Esophagus squamous epithelium (tissue), 5 donors: ENCODE data around the gene CCDC7. TPM values are rescaled to one million over a fixed set of nuclear protein-coding genes. Genes with fewer than 3 reads are reported as not detected.

Experiments
- DNase-seq: peaks from one replicate; lab custom pipeline; 2025; lab: John Stamatoyannopoulos, UW
- H3K27ac ChIP-seq, 4 donors: fragments of 200-600 bp; sonication (generic); one replicate each; pipeline ENCODE4 v1.5.1; 2016 to 2019; ENCODE audit warnings: mild to moderate bottlenecking in 1 of 4
- H3K27me3 ChIP-seq, 4 donors: fragments of 200-600 bp; sonication (generic); 1 replicate in 3 of 4; 2 replicates in 1 of 4; pipeline versions ENCODE4 v1.5.1 to v1.6.0; 2017 to 2021; ENCODE audit warnings: antibody characterized with exemption in 1 of 4
- H3K36me3 ChIP-seq, 3 donors: fragments of 200-600 bp; sonication (generic); one replicate each; pipeline ENCODE4 v1.5.1; 2016 to 2019
- H3K4me1 ChIP-seq, 3 donors: fragments of 200-600 bp; sonication (generic); one replicate each; pipeline ENCODE4 v1.5.1; 2017 to 2019
- H3K4me3 ChIP-seq, 4 donors: fragments of 200-600 bp; sonication (generic); 1 replicate in 3 of 4; 2 replicates in 1 of 4; pipeline ENCODE4 v1.5.1; 2016 to 2019; ENCODE audit warnings: mild to moderate bottlenecking in 2 of 4, moderate library complexity in 1 of 4
- H3K9me3 ChIP-seq, 3 donors: fragments of 200-600 bp; sonication (generic); one replicate each; pipeline ENCODE4 v1.5.1; 2016 to 2019
- CTCF ChIP-seq, 6 experiments: fragments of 450-650 bp in 4 of 6; fragments of 200-600 bp in 2 of 6; sonication (generic) in 2 of 6; IDR thresholded peaks; one replicate each; pipeline ENCODE4 v1.5.1; 2016 to 2019; ENCODE audit warnings: antibody characterized with exemption in 6 of 6, mild to moderate bottlenecking in 4 of 6, moderate library complexity in 4 of 6
- POLR2A ChIP-seq, 4 donors: fragments of 450-650 bp; IDR thresholded peaks; one replicate each; pipeline ENCODE4 v1.6.1; 2017; ENCODE audit warnings: antibody characterized with exemption in 4 of 4, mild to moderate bottlenecking in 4 of 4, moderate library complexity in 3 of 4
- WGBS, 2 donors: methylation state at CpG; one replicate each; pipeline ENCODE4 v1.1.5; 2018; 5-methylcytosine and 5-hydroxymethylcytosine counted together
- intact Hi-C: fragments of 100-400 bp; cut with DNase I; formaldehyde crosslinking; loops from one replicate; pipeline ENCODE4 v1.15.0; 2022
- total RNA-seq, 4 donors: library from RNA; depleted of rRNA; stranded (reverse); fragments of >200 nt; gene quantifications; one replicate each; pipeline ENCODE4 v1.1.0, GENCODE V29; 2016
- donor health status: DM: yes; HTN: yes; CAD: no.

The CCDC7 gene
- total RNA-seq, 4 donors from 2014 or later = 1.9 to 31.3 (median 9.1) TPM

GRCh38 chr10:32426186-32426585 lies 19.8 kb upstream of the CCDC7 start:
- no peaks in the 10 kb centered on the region for H3K4me1 ChIP-seq
- no peak overlapping the region for H3K27ac ChIP-seq
- no peaks in the 10 kb centered on the region for H3K36me3 ChIP-seq
- DNase-seq = no peak
- intact Hi-C loops = no loop called here
- 94% methylated on average over 2 of the region's 2 CpGs for WGBS, 2 donors
- peaks cover 0 to 4% (median 0%) of the 10 kb centered on the region in 3 donors for H3K9me3 ChIP-seq
- no peak overlapping the region for H3K4me3 ChIP-seq
- no peak for TF ChIP-seq POLR2A (IDR thresholded peaks at IDR 0.05)
- no peak for TF ChIP-seq CTCF (IDR thresholded peaks at IDR 0.05)
- H3K27me3 ChIP-seq = no peaks in the 10 kb centered on the region

GRCh38 chr10:32433542-32433941 lies 12.4 kb upstream of the CCDC7 start:
- no peak overlapping the region for H3K27ac ChIP-seq
- H3K27me3 ChIP-seq = no peaks in the 10 kb centered on the region
- H3K4me3 ChIP-seq = no peak overlapping the region
- peaks cover 0 to 5% (median 0%) of the 10 kb centered on the region in 3 donors for H3K9me3 ChIP-seq
- DNase-seq = no peak
- no peaks in the 10 kb centered on the region for H3K4me1 ChIP-seq
- H3K36me3 ChIP-seq = no peaks in the 10 kb centered on the region
- TF ChIP-seq POLR2A (IDR thresholded peaks at IDR 0.05) (no peak), CTCF (IDR thresholded peaks at IDR 0.05) (no peak)
- WGBS, 2 donors = 32 to 78% methylated on average over 1 of the region's 1 CpG
- intact Hi-C loops = no loop called here

GRCh38 chr10:32436215-32436614 lies 9.7 kb upstream of the CCDC7 start:
- intact Hi-C loops = no loop called here
- peaks cover 0 to 5% (median 0%) of the 10 kb centered on the region in 3 donors for H3K9me3 ChIP-seq
- H3K36me3 ChIP-seq = no peaks in the 10 kb centered on the region
- TF ChIP-seq POLR2A (IDR thresholded peaks at IDR 0.05) (no peak), CTCF (IDR thresholded peaks at IDR 0.05) (no peak)
- DNase-seq = no peak
- no peaks in the 10 kb centered on the region for H3K4me1 ChIP-seq
- no peaks in the 10 kb centered on the region for H3K27me3 ChIP-seq
- no peak overlapping the region for H3K4me3 ChIP-seq
- H3K27ac ChIP-seq = no peak overlapping the region

- Histone ChIP-seq H3K27ac (no peak overlapping the region), H3K4me3 (no peak overlapping the region), H3K36me3 (no peaks in the 10 kb centered on the region), H3K27me3 (no peaks in the 10 kb centered on the region), H3K9me3 (peaks cover 0 to 5% (median 0%) of the 10 kb centered on the region in 3 donors), H3K4me1 (no peaks in the 10 kb centered on the region)
- no peak for DNase-seq
- TF ChIP-seq POLR2A (IDR thresholded peaks at IDR 0.05) (no peak), CTCF (IDR thresholded peaks at IDR 0.05) (no peak)
- WGBS, 2 donors = 45 to 53% methylated on average over 2 of the region's 2 CpGs
- intact Hi-C loops = no loop called here
Observed at GRCh38 chr10:32437334-32437733, 8.6 kb upstream of the CCDC7 start.

- 95 to 100% methylated on average over 1 to 3 of the region's 4 CpGs for WGBS, 2 donors
Observed at GRCh38 chr10:32445036-32445435, 904 bp upstream of the CCDC7 start.

More at GRCh38 chr10:32445036-32445435, 904 bp upstream of the CCDC7 start:
- intact Hi-C loops = no loop called here
- Histone ChIP-seq H3K36me3 (no peaks in the 10 kb centered on the region), H3K27ac (peak overlapping the region in 2 of 4 donors; percentile 95 to 98), H3K4me1 (peaks cover 0 to 20% (median 8%) of the 10 kb centered on the region in 3 donors), H3K4me3 (peak overlapping the region in 3 of 4 donors; percentile 68 to 75 (median 72)), H3K9me3 (no peaks in the 10 kb centered on the region), H3K27me3 (no peaks in the 10 kb centered on the region)
- DNase-seq = no peak
- TF ChIP-seq CTCF (IDR thresholded peaks at IDR 0.05) (no peak), POLR2A (IDR thresholded peaks at IDR 0.05) (no peak)
